GM19395 (cell line): ENCODE results near the gene GNG14.
"Not testable (repeated sequence)": the region's sequence is repeated elsewhere in the genome, so short reads cannot be mapped to it uniquely, and the experiment has no call there.

Experiments used
- ATAC-seq: cut with Tn5 transposase; IDR thresholded peaks from one replicate; pipeline ENCODE4 v1.9.1; 2021; ENCODE audit warnings: mild to moderate bottlenecking, moderate library complexity; ENCODE audit not compliant: unreplicated experiment

Gene GNG14

GRCh38 chr19:12695997-12696365, 8.2 kb downstream of the GNG14 start:
- ATAC-seq: no peak

GRCh38 chr19:12696366-12697335, 8.9 kb downstream of the GNG14 start, which contains the start of gene FBXW9:
Gene FBXW9, minus strand, starts transcription at chr19:12696631. Its CDS starts 50 bp downstream, at chr19:12696581.
- ATAC-seq: no peak

GRCh38 chr19:12697425-12697824, 9.6 kb downstream of the GNG14 start:
- ATAC-seq: not testable (repeated sequence)

- no peak for ATAC-seq
These were observed 10.3 kb downstream of the GNG14 start for GRCh38 chr19:12698138-12698537.

GRCh38 chr19:12701596-12702282, 13.9 kb downstream of the GNG14 start:
- ATAC-seq: no peak

GRCh38 chr19:12703046-12703445, 15.2 kb downstream of the GNG14 start:
- no peak for ATAC-seq

GRCh38 chr19:12705169-12705568, 17.4 kb downstream of the GNG14 start:
- ATAC-seq: no peak

GRCh38 chr19:12705654-12706331, 18.0 kb downstream of the GNG14 start:
- ATAC-seq: no peak

GRCh38 chr19:12706332-12706718, 18.5 kb downstream of the GNG14 start:
- no peak for ATAC-seq

- no peak for ATAC-seq
These were observed 20.8 kb downstream of the GNG14 start for GRCh38 chr19:12708641-12709040.

- no peak for ATAC-seq
These were observed 23.4 kb downstream of the GNG14 start for GRCh38 chr19:12711187-12711586.

- not testable (repeated sequence) for ATAC-seq
These were observed 24.3 kb downstream of the GNG14 start for GRCh38 chr19:12712077-12712476.

- not testable (repeated sequence) for ATAC-seq
These were observed 25.5 kb downstream of the GNG14 start for GRCh38 chr19:12713304-12713703.

GRCh38 chr19:12715102-12715501, 27.3 kb downstream of the GNG14 start:
- no peak for ATAC-seq

GRCh38 chr19:12715929-12716328, 28.1 kb downstream of the GNG14 start:
- no peak for ATAC-seq

GRCh38 chr19:12720296-12720695, 32.5 kb downstream of the GNG14 start:
- no peak for ATAC-seq

GRCh38 chr19:12720851-12721655, 33.3 kb downstream of the GNG14 start:
- ATAC-seq: no peak

GRCh38 chr19:12721656-12722565, 34.1 kb downstream of the GNG14 start:
- ATAC-seq: peak; percentile 16

GRCh38 chr19:12722566-12723380, 35.0 kb downstream of the GNG14 start:
- peak; percentile 80 for ATAC-seq
